Testis (tissue), 2 donors: ENCODE results near the gene TBX1.

Source experiments
- POLR2A ChIP-seq: fragments of 450-650 bp; IDR thresholded peaks from one replicate; pipeline ENCODE4 v1.6.1; 2017; ENCODE audit warnings: antibody characterized with exemption, mild to moderate bottlenecking, moderate library complexity
- TF ChIP-seq, protein P1 (sequence below), 3 experiments: fragments of 450-650 bp in 2 of 3; fragments of 200-600 bp in 1 of 3; sonication (generic) in 1 of 3; IDR thresholded peaks; one replicate each; pipeline ENCODE4 v1.5.1; 2016 to 2019; ENCODE audit warnings: antibody characterized with exemption in 3 of 3, mild to moderate bottlenecking in 2 of 3, moderate library complexity in 1 of 3

DNA sequence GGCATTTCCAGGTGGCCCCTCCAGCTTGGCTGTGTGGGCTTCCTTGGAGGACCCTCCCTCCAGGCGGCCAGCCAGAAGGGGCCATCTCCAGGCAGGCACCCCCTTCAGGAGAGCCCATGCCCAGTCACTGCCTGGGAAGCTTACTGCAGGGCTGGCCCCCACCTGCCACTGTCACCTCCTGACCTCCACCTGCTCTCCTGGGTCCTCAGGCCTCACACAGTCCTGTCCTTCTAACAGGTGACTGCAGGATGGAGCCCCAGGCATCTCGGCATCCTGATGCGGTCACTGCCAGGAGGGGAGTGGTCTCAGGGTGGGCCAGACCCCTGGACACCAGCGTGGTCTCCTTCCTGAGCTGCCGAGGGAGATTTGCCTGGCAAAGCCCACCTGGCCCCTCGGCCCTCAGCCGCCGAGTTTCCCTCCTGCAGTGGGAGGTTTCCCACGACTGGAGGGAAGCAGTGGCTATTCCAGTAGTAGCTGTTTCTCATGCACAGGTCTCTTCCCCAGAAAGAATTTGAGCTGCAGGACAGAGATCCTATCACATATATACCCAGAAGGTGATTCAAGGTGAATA is 13.0 kb downstream of the TBX1 start:
- TF ChIP-seq POLR2A = no peak
- TF ChIP-seq, protein P1, sequence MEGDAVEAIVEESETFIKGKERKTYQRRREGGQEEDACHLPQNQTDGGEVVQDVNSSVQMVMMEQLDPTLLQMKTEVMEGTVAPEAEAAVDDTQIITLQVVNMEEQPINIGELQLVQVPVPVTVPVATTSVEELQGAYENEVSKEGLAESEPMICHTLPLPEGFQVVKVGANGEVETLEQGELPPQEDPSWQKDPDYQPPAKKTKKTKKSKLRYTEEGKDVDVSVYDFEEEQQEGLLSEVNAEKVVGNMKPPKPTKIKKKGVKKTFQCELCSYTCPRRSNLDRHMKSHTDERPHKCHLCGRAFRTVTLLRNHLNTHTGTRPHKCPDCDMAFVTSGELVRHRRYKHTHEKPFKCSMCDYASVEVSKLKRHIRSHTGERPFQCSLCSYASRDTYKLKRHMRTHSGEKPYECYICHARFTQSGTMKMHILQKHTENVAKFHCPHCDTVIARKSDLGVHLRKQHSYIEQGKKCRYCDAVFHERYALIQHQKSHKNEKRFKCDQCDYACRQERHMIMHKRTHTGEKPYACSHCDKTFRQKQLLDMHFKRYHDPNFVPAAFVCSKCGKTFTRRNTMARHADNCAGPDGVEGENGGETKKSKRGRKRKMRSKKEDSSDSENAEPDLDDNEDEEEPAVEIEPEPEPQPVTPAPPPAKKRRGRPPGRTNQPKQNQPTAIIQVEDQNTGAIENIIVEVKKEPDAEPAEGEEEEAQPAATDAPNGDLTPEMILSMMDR (IDR thresholded peaks at IDR 0.05) = no peak
